AG09309 (cell line): Measurements from ENCODE around the gene IGF2R.

Experiments
- DNase-seq: peaks from one replicate; pipeline ENCODE4 v3.0.0-alpha.2; 2010; ENCODE audit warnings: low read depth
- H3K4me3 ChIP-seq: 2 replicates; pipeline ENCODE4 v1.5.1; 2011; ENCODE audit warnings: mild to moderate bottlenecking, low read depth, low read length, moderate library complexity; ENCODE audit not compliant: control insufficient read depth
- CTCF ChIP-seq: IDR thresholded peaks from 2 replicates; pipeline ENCODE4 v1.5.1; 2011; ENCODE audit warnings: mild to moderate bottlenecking, low read depth, low read length, inconsistent platforms; ENCODE audit not compliant: insufficient read depth, control insufficient read depth; ENCODE audit errors: missing control alignments

Gene IGF2R

DNA sequence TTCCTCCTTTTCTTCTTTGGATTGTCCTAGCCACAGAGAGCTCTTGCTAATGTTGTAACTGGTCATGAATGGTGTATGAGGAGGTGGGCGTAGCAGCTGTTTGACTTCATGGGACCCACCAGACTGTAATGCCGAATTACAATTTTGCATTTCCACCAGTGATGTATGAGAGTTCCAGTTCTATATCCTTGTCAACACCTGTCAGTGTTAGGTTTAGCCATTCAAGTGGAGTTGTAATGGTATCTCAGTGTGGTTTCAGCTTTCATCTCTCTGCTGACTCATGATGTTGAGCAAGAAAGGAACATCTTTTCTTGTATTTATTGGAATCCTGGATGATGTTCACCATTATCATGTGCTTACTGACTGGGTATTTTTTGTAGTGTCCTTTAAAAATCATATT is 5.1 kb downstream of the IGF2R start:
- no peak for TF ChIP-seq CTCF
- H3K4me3 ChIP-seq: no peak overlapping the region
- no peak for DNase-seq

GRCh38 chr6:159974932-159975331 is 6.0 kb downstream of the IGF2R start:
- no peak for TF ChIP-seq CTCF
- no peak overlapping the region for H3K4me3 ChIP-seq
- DNase-seq: no peak

DNA sequence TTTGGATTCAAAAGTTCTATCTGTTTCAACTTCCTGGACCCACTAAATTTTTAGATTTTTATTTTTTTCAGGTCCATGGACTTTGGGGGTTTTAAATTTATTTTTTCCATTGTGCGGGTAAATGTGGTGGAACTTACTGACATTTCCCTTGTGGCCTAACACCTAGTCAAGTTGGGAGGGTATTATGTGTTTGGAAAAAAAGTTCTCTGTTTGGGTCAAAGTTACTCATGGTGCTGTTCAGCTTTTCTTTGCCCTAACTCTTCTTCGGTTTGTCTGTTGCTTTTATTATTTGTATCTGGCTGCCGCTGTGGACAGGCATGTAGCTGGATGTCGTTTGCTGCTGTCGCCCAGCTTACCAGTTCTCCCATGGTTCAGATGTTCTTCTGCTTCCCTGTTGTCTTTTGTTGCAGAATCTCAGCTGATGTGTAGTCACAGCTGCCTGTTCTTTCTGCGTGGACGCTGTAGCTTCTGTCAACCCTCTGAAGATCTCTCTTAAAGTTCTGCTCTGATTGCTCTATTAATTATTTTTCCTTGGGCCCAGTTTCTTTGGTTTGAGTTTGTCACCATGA is 7.9 kb downstream of the IGF2R start:
- no peak for TF ChIP-seq CTCF
- H3K4me3 ChIP-seq: no peak overlapping the region

GRCh38 chr6:159977255-159977903 is 8.5 kb downstream of the IGF2R start:
- DNase-seq: no peak
- no peak for TF ChIP-seq CTCF
- H3K4me3 ChIP-seq: no peak overlapping the region

More for the DNA sequence above, 7.9 kb downstream of the IGF2R start:
- no peak for DNase-seq

- no peak overlapping the region for H3K4me3 ChIP-seq
- no peak for DNase-seq
- TF ChIP-seq CTCF: no peak
These were observed 9.0 kb downstream of the IGF2R start for GRCh38 chr6:159977904-159978268.

- TF ChIP-seq CTCF: no peak
- no peak for DNase-seq
- H3K4me3 ChIP-seq: no peak overlapping the region
These were observed 9.6 kb downstream of the IGF2R start for GRCh38 chr6:159978291-159979135.
